ENCODE measurements around the gene CNTNAP2. TPM values are rescaled to one million over a fixed set of nuclear protein-coding genes. Genes with fewer than 3 reads are reported as not detected.

Gene CNTNAP2
- total RNA-seq, 6 experiments from 2014 or later: 0.07 to 0.13 (median 0.12) TPM; not detected in 3

DNA sequence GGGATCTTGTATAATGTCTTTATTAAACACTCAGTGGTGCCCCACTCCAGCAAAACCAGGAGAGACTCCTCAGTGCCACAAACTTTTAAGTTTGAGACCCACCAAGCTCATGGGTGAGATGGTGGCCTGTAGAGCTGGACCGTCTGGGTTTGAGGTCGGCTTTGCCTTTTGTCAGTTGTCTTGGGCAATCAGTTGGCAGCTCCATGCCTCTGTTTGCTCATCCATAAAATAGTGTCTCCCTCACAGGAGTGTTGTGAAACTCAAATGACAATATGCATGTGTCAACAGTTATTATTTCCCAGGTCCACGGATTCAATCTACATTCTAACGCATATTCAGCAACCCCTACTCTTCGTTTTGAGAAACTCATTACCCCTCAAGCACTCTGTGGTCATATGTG is 2106.1 kb downstream of the CNTNAP2 start:
- Mint-ChIP-seq H3K9me3 (peaks cover 49% of the 10 kb centered on the region), H3K27me3 (ENCODE audit: insufficient read depth) (peaks cover 2% of the 10 kb centered on the region), H3K36me3 (ENCODE audit: low read depth) (peaks cover 4% of the 10 kb centered on the region; the same call in 1 of the 2 replicates), H3K27ac (no peak overlapping the region), H3K4me3 (no peak overlapping the region), H3K4me1 (ENCODE audit: low read depth) (no peaks in the 10 kb centered on the region)
- TF ChIP-seq, protein P1, sequence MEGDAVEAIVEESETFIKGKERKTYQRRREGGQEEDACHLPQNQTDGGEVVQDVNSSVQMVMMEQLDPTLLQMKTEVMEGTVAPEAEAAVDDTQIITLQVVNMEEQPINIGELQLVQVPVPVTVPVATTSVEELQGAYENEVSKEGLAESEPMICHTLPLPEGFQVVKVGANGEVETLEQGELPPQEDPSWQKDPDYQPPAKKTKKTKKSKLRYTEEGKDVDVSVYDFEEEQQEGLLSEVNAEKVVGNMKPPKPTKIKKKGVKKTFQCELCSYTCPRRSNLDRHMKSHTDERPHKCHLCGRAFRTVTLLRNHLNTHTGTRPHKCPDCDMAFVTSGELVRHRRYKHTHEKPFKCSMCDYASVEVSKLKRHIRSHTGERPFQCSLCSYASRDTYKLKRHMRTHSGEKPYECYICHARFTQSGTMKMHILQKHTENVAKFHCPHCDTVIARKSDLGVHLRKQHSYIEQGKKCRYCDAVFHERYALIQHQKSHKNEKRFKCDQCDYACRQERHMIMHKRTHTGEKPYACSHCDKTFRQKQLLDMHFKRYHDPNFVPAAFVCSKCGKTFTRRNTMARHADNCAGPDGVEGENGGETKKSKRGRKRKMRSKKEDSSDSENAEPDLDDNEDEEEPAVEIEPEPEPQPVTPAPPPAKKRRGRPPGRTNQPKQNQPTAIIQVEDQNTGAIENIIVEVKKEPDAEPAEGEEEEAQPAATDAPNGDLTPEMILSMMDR (IDR thresholded peaks at IDR 0.05): no peak
- no peak for DNase-seq

DNA sequence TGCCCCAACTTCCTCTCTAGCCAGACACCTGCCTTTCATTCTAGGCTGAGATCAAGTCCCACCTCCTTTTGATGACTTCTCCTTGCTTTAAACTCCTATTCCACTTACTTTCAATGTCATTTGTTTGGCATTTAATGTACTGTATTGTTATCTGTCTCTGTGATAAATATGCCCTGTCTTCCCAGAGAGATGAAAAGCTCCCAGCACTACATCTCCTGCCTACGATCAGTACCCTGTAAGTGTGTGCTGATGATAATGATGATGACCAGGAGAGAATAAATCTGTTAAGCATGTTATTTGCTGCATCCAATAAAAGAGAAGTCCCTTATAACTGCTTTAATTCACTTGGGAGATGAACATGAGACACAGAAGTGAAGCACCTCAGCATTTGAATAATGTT is 2106.6 kb downstream of the CNTNAP2 start:
- no peaks in the 10 kb centered on the region for H3K4me1 Mint-ChIP-seq (ENCODE audit: low read depth)
- TF ChIP-seq, protein P1 (IDR thresholded peaks at IDR 0.05): no peak
- H3K27ac Mint-ChIP-seq: no peak overlapping the region
- H3K27me3 Mint-ChIP-seq (ENCODE audit: insufficient read depth): peaks cover 2% of the 10 kb centered on the region
- peaks cover 4% of the 10 kb centered on the region; the same call in 1 of the 2 replicates for H3K36me3 Mint-ChIP-seq (ENCODE audit: low read depth)
- H3K4me3 Mint-ChIP-seq: no peak overlapping the region
- no peak for DNase-seq
- H3K9me3 Mint-ChIP-seq: peaks cover 52% of the 10 kb centered on the region

DNA sequence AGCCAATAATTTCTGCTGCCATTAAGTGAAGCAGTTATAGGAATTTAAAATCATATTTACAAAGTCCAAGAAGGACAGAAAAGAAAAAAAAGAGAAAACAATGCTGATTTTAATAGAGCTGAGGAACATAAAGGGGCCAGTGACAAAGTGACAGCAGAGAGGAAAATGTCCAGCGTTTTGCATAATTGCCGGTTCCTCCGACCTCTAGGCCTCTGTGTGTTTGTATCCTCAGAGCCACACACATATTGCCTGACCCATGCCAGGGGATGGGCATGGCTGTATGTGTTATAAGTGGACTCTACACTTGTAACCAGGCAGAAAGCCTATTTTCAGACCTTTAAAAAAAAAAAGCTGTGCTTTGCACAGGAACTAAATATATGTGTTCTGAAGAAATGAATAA is 2107.1 kb downstream of the CNTNAP2 start:
- no peaks in the 10 kb centered on the region for H3K4me1 Mint-ChIP-seq (ENCODE audit: low read depth)
- no peak overlapping the region for H3K27ac Mint-ChIP-seq
- peaks cover 54% of the 10 kb centered on the region for H3K9me3 Mint-ChIP-seq
- peaks cover 2% of the 10 kb centered on the region for H3K27me3 Mint-ChIP-seq (ENCODE audit: insufficient read depth)
- H3K4me3 Mint-ChIP-seq: no peak overlapping the region
- DNase-seq: no peak
- TF ChIP-seq, protein P1 (IDR thresholded peaks at IDR 0.05): no peak
- peaks cover 4% of the 10 kb centered on the region; the same call in 1 of the 2 replicates for H3K36me3 Mint-ChIP-seq (ENCODE audit: low read depth)

DNA sequence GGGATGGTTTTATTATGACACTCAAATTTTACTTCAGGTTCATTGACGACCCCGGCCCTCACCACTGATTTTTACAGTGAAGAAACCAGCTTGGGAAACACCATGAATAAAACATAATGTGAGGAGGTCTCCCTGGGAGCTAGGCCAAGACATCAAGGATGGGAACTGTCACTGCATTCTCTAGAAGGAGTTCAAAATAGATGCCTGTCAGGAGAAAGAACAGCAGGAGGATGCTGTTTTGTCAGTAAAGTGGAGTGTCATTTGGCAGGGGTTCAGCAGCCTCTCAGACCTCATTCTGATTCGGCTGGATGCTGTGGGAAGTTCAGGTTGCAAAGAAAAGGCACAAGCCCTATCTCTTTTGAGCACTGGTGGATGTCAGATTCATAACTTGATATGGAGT is 2113.7 kb downstream of the CNTNAP2 start:
- Mint-ChIP-seq H3K27ac (no peak overlapping the region), H3K4me3 (no peak overlapping the region), H3K27me3 (ENCODE audit: insufficient read depth) (no peaks in the 10 kb centered on the region; the same call in none of the 2 replicates), H3K4me1 (ENCODE audit: low read depth) (no peaks in the 10 kb centered on the region), H3K36me3 (ENCODE audit: low read depth) (no peaks in the 10 kb centered on the region), H3K9me3 (peaks cover 33% of the 10 kb centered on the region)
- DNase-seq: no peak
- TF ChIP-seq, protein P1 (IDR thresholded peaks at IDR 0.05): no peak

DNA sequence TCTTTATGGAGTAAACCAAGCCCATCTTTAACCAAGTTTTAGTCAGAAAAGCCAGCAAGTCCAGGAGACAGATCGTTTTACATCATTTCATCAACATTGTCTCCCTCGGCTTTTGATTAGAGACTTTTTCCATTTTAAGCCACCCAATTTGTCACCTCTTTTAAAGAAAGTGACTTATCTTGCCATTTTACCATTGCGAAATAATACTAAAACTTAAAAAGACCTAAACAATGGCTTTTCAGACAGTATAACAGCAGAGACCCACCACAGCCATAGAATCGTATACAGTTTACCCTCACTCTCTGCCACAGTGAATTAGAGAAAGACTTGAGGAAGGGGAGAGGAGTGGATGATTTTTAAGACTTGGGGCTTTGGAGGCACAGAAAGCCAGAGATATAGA is 2114.3 kb downstream of the CNTNAP2 start:
- no peaks in the 10 kb centered on the region; the same call in none of the 2 replicates for H3K27me3 Mint-ChIP-seq (ENCODE audit: insufficient read depth)
- H3K36me3 Mint-ChIP-seq (ENCODE audit: low read depth): no peaks in the 10 kb centered on the region
- H3K9me3 Mint-ChIP-seq: peaks cover 29% of the 10 kb centered on the region
- H3K4me3 Mint-ChIP-seq: no peak overlapping the region
- H3K4me1 Mint-ChIP-seq (ENCODE audit: low read depth): no peaks in the 10 kb centered on the region
- TF ChIP-seq, protein P1 (IDR thresholded peaks at IDR 0.05): no peak
- no peak for DNase-seq
- H3K27ac Mint-ChIP-seq: no peak overlapping the region

DNA sequence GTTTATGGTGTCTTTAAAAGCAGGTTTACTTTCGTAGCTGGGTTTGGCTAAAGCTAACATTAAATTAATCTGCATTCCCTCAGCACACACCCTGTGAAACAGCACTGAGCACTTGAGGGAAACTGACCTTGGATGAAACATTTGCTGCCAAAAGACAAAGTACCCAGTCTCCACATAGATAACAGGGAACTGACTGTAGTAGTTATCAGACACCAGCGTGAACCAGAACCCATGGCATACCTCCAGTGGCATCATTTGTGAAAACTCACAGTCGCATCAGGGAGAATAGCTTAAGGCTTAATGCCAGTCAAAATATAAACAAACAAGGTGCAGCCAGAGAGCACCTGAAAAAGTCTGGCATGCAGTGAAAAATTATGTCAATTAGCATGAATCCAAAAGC is 2116.2 kb downstream of the CNTNAP2 start:
- DNase-seq: no peak
- H3K4me3 Mint-ChIP-seq: no peak overlapping the region
- TF ChIP-seq, protein P1 (IDR thresholded peaks at IDR 0.05): no peak
- no peaks in the 10 kb centered on the region for H3K36me3 Mint-ChIP-seq (ENCODE audit: low read depth)
- peaks cover 16% of the 10 kb centered on the region for H3K9me3 Mint-ChIP-seq
- no peaks in the 10 kb centered on the region; the same call in none of the 2 replicates for H3K27me3 Mint-ChIP-seq (ENCODE audit: insufficient read depth)
- H3K4me1 Mint-ChIP-seq (ENCODE audit: low read depth): no peaks in the 10 kb centered on the region
- H3K27ac Mint-ChIP-seq: no peak overlapping the region

Measured in HFFc6 (cell line).